K562 treated with DMSO at 1 percent for 4 hours (cell line): ENCODE results near the gene USP54. TPM values are rescaled to one million over a fixed set of nuclear protein-coding genes. Genes with fewer than 3 reads are reported as not detected.

Experiments used
- total RNA-seq: library from RNA; unstranded; fragments of 300-600 nt; gene quantifications from 2 replicates; pipeline ENCODE4 v1.2.3, GENCODE V29; 2022; ENCODE audit not compliant: insufficient read depth

USP54 gene, protein sequence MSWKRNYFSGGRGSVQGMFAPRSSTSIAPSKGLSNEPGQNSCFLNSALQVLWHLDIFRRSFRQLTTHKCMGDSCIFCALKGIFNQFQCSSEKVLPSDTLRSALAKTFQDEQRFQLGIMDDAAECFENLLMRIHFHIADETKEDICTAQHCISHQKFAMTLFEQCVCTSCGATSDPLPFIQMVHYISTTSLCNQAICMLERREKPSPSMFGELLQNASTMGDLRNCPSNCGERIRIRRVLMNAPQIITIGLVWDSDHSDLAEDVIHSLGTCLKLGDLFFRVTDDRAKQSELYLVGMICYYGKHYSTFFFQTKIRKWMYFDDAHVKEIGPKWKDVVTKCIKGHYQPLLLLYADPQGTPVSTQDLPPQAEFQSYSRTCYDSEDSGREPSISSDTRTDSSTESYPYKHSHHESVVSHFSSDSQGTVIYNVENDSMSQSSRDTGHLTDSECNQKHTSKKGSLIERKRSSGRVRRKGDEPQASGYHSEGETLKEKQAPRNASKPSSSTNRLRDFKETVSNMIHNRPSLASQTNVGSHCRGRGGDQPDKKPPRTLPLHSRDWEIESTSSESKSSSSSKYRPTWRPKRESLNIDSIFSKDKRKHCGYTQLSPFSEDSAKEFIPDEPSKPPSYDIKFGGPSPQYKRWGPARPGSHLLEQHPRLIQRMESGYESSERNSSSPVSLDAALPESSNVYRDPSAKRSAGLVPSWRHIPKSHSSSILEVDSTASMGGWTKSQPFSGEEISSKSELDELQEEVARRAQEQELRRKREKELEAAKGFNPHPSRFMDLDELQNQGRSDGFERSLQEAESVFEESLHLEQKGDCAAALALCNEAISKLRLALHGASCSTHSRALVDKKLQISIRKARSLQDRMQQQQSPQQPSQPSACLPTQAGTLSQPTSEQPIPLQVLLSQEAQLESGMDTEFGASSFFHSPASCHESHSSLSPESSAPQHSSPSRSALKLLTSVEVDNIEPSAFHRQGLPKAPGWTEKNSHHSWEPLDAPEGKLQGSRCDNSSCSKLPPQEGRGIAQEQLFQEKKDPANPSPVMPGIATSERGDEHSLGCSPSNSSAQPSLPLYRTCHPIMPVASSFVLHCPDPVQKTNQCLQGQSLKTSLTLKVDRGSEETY (N-terminal part only)
- 12.0 and 12.4 TPM in 2 replicates for total RNA-seq

DNA sequence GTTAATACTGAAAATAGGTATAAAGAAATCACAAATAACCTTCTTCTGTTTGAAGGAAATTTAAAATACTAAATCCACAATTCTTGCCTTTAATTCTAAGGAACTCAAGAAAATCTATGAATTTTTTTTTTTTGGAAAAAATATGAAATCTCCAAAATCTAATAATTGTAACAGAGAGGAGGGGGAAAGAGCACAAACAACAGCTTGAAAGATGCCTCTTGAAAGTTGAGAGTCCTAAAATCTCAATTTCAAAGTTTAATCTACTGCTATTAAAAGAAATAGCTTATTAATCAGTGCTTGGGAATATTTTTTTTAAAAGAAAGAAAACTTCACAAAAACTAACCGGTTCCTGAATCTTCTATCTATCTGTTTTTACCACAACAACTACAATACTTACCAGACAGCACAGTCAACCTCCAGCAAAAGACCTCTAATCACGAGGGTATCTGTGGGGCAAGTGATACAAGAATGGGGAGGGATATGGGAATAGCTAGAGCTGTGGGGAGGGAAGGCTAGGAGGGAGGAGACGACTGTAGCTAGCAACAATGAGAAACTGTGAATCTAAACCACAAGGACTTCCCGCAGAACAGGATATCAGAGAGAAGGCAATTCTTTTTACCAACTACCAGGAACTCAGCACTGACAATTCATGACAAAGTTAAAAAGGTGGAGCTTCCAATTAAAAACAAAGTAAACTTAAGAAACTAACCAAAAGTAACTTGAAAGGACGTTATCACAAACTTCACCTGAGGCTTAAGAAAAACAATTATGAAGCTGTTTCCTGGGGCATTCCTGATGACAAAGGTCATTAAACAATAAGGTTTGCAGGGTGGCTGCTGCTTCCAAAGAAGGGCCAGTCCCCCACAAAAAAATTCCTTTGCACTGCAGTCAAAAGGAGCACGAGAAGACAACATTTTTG lies at the start of gene USP54:
USP54 (minus strand) TSS at position 462 of the 919 bp plus-strand sequence. CDS start 15,684 bp downstream, outside the sequence.

DNA sequence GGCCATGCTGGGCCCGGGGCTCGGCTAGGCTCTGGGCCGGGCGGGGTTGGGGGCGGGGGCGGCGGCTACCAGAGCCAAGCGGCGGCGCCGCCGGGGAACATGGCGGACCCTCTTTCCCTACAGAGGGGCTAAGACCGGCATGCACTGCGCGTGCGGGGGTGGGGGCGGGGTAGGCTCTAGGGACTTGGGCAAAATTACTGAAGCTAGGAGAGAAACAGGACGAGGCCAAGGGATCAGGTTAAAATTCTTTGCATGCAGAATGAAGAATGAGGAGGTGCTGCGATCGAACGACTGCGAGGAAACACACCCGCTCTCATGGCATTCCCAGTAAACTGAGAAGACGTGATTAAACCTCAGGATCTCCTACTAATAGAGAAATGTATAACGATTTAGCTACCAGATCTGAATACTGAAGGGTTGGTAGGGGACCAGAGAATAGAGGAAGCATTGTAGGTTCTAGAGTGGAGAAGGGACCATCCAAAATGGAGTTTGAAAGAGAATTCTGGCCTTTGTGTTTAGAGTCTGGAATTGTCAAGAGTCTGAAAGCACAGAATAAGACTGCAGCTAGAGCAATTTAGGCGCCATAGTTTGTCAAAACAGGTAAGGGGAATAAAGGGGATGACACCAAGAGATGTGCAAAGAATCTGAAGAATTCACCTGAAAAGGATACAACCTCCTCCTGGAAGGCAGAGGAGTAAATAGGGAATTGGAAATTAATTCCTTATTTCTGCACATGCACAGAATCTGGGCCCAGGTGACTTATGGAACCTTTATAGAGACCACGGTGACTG lies 95.1 kb downstream of the USP54 start, which contains the start of gene PPP3CB:
PPP3CB (minus strand) TSS at position 141 of the 791 bp plus-strand sequence; CDS start at position 6, 135 bp downstream.

Other genes starting within 250 kb of the USP54 start
- 2.0 and 2.9 TPM in 2 replicates for gene CFAP70, start 232.5 kb downstream of the USP54 start, total RNA-seq
- 73.3 and 91.6 TPM in 2 replicates for gene ANXA7, start 177.3 kb downstream of the USP54 start, total RNA-seq
- gene MSS51, start 157.8 kb downstream of the USP54 start, total RNA-seq, result 2.6 and 3.2 TPM in 2 replicates
- 15.7 and 16.5 TPM in 2 replicates for gene PPP3CB, start 95.3 kb downstream of the USP54 start, total RNA-seq
- not detected in 2 replicates for gene MYOZ1, start 50.1 kb upstream of the USP54 start, total RNA-seq
- not detected in 2 replicates for gene SYNPO2L, start 64.7 kb upstream of the USP54 start, total RNA-seq
- 8.2 and 11.9 TPM in 2 replicates for gene AGAP5, start 106.8 kb upstream of the USP54 start, total RNA-seq
- 117 and 145 TPM in 2 replicates for gene SEC24C, start 153.0 kb upstream of the USP54 start, total RNA-seq
- 55.4 and 66.7 TPM in 2 replicates for gene CHCHD1, start 190.7 kb upstream of the USP54 start, total RNA-seq
- gene ZSWIM8, start 194.3 kb upstream of the USP54 start, total RNA-seq, result 66.7 and 94.8 TPM in 2 replicates
- 65.9 and 73.9 TPM in 2 replicates for gene NDST2, start 220.3 kb upstream of the USP54 start, total RNA-seq